Measurements from ENCODE around the gene ACTR2.
A peak's percentile ranks its signal among the peaks of the same experiment; 100 is the strongest.

The ACTR2 gene

GRCh38 chr2:65305934-65306333 lies 78.3 kb downstream of the ACTR2 start:
- no peak for TF ChIP-seq CTCF (conservative IDR thresholded peaks at IDR 0.05)

GRCh38 chr2:65309699-65310098 lies 82.1 kb downstream of the ACTR2 start:
- peak overlapping the region; percentile 64 for H3K27ac ChIP-seq
- peak; percentile 46 for TF ChIP-seq CTCF (conservative IDR thresholded peaks at IDR 0.05)

More at GRCh38 chr2:65305934-65306333, 78.3 kb downstream of the ACTR2 start:
- H3K27ac ChIP-seq, result no peak overlapping the region

- TF ChIP-seq CTCF (conservative IDR thresholded peaks at IDR 0.05), result no peak
- H3K27ac ChIP-seq, result no peak overlapping the region
These were observed 83.4 kb downstream of the ACTR2 start for GRCh38 chr2:65311049-65311448.

DNA sequence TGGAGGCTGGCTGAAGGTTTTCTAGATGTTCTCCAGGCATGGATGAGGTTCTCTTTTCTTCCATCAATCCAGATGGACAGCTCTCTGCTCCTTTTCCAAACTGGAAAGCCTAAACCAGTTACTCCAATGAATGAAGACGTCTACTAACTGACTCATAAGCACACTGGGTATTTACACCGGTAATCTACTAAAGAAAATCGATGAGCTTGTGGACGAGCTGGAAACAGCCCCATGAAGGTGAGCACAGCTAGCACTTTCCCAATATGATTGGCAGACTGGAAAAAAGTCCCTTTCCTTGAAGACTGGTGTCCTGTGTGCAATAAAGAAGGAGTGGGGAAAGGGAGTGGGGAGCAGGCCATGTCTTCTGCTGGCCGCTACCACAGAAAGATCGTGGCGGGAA lies 84.0 kb downstream of the ACTR2 start:
- H3K27ac ChIP-seq, result no peak overlapping the region
- no peak for TF ChIP-seq CTCF (conservative IDR thresholded peaks at IDR 0.05)

DNA sequence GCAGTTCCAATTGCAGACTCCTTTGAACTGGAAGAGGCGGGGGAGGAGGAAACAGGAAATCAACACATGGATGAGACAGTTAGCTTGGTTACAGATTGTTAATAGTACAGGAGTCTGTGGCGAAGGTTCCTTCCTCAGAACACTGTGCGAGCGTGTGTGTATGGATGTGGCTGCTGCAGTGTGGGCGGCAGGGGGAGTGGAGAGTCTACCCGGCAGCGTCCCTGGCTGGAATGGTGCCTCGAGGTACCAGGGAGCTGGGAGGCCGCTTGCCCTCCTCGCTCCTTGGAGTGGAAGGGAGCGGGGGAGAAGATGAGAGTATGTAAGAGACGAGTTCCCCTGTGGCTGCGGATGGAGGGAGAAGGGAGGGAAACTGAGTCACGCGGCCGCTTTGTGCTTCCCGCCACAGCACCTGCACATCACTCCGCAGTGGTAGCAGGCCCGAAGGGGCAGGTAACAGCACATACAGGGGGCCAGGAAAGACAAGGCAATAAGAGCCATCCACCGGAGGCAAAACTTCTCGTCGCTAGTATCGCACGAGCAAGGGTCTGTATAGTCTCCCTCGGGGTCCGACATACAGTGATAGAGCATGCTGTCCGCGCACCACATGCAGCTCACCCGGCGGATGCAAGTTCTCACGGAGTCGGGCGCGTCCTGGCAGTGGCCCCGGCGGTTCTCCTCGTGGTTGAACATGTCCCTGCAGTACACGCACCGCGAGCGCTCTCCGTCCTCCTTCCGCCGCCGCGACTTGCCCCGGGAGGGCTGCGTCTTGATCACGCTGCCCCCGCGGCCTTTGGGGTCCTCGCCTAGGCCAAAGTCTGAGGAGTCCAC lies 85.7 kb downstream of the ACTR2 start:
- no peak overlapping the region for H3K27ac ChIP-seq
- TF ChIP-seq CTCF (conservative IDR thresholded peaks at IDR 0.05), result no peak

DNA sequence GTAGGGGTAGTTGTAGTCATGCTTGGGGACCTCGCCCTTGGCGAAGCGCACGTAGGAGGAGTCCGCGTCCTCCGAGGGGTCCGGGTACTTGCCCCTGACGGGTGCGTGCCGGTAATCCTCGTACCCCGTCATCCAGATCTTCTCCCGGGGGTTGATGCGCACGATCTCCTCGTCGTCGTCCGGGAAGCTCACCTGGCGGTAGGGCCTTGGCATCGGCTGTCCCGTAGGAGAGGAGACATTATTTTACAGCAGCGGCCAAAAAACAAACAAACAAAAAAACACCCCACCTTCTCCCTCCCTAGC lies 86.3 kb downstream of the ACTR2 start:
- TF ChIP-seq CTCF (conservative IDR thresholded peaks at IDR 0.05), result no peak
- H3K27ac ChIP-seq, result no peak overlapping the region

DNA sequence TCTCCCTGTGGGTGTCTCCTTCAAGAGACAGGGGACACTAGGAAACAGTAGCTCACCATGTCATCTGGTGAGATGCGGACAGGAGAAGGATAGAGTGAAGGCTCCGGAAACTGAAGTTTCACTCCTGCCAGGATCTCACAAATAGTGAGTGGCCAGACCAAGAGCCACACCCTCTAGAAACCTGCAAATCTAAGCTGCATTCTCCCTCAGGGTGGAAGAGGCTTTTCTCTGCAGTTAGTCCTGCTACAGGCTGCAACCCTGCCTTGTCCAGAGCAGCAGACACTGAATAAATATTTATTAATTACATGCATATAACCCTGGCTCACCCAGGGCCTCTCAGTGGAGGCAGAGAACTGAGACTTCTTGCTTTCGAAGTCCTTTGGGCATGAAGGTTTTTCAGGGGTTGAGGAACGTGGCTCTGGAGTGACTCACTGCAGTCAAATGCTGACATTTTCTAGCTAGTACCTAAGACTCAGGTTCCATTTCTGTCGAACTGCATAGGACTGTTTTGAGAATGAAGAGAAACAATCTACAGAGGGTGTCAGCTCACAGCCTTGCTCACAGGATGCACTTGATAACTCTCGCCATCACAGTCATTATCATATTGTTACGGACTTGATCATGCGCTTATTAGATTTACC lies 87.3 kb downstream of the ACTR2 start:
- peak overlapping the region; percentile 80 for H3K27ac ChIP-seq
- no peak for TF ChIP-seq CTCF (conservative IDR thresholded peaks at IDR 0.05)
